ENCODE measurements around the gene POU6F2.

DNA sequence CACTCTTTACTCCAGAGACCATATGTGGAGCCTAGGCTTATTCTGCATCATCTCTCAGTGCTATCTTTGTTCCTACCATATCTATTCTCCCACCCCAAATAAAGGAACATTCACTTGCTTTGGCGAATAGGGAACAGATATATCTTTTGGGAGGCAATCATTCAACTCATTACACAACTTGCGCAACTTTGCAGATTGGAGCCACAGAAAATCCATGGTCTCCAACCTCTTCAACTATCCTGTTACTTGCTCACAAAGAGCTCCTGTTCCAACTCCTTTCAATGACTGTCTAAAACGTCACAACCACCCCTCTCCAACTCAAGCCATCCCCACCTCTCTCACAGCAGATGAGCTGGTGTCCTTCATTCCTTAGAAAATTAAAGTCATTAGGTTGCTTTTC is 203.7 kb downstream of the POU6F2 start:
- TF ChIP-seq, protein P1, sequence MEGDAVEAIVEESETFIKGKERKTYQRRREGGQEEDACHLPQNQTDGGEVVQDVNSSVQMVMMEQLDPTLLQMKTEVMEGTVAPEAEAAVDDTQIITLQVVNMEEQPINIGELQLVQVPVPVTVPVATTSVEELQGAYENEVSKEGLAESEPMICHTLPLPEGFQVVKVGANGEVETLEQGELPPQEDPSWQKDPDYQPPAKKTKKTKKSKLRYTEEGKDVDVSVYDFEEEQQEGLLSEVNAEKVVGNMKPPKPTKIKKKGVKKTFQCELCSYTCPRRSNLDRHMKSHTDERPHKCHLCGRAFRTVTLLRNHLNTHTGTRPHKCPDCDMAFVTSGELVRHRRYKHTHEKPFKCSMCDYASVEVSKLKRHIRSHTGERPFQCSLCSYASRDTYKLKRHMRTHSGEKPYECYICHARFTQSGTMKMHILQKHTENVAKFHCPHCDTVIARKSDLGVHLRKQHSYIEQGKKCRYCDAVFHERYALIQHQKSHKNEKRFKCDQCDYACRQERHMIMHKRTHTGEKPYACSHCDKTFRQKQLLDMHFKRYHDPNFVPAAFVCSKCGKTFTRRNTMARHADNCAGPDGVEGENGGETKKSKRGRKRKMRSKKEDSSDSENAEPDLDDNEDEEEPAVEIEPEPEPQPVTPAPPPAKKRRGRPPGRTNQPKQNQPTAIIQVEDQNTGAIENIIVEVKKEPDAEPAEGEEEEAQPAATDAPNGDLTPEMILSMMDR (IDR thresholded peaks at IDR 0.05 in 2 of 3, conservative IDR thresholded peaks at IDR 0.05 in 1 of 3; ENCODE audit: borderline replicate concordance in 1 of 3, insufficient read depth in 1 of 3, low read depth in 2 of 3, low read length in 2 of 3) = no peak
- no peak for TF ChIP-seq SP1 (IDR thresholded peaks at IDR 0.05; ENCODE audit: low read depth)
- TF ChIP-seq, protein P2, sequence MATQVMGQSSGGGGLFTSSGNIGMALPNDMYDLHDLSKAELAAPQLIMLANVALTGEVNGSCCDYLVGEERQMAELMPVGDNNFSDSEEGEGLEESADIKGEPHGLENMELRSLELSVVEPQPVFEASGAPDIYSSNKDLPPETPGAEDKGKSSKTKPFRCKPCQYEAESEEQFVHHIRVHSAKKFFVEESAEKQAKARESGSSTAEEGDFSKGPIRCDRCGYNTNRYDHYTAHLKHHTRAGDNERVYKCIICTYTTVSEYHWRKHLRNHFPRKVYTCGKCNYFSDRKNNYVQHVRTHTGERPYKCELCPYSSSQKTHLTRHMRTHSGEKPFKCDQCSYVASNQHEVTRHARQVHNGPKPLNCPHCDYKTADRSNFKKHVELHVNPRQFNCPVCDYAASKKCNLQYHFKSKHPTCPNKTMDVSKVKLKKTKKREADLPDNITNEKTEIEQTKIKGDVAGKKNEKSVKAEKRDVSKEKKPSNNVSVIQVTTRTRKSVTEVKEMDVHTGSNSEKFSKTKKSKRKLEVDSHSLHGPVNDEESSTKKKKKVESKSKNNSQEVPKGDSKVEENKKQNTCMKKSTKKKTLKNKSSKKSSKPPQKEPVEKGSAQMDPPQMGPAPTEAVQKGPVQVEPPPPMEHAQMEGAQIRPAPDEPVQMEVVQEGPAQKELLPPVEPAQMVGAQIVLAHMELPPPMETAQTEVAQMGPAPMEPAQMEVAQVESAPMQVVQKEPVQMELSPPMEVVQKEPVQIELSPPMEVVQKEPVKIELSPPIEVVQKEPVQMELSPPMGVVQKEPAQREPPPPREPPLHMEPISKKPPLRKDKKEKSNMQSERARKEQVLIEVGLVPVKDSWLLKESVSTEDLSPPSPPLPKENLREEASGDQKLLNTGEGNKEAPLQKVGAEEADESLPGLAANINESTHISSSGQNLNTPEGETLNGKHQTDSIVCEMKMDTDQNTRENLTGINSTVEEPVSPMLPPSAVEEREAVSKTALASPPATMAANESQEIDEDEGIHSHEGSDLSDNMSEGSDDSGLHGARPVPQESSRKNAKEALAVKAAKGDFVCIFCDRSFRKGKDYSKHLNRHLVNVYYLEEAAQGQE (IDR thresholded peaks at IDR 0.05; ENCODE audit: low read depth) = no peak
- TF ChIP-seq RAD21 (IDR thresholded peaks at IDR 0.05; ENCODE audit: low read depth) = no peak
- TF ChIP-seq ZNF274 (IDR thresholded peaks at IDR 0.05; ENCODE audit: low read depth, low read length) = no peak
- no peak for TF ChIP-seq POLR2AphosphoS5 (IDR thresholded peaks at IDR 0.05; ENCODE audit: low read depth, low read length)
- TF ChIP-seq CEBPB (IDR thresholded peaks at IDR 0.05; ENCODE audit: low read depth) = no peak
- TF ChIP-seq CBX3 (IDR thresholded peaks at IDR 0.05; ENCODE audit: low read depth) = no peak
- no peak for TF ChIP-seq EZH2 (IDR thresholded peaks at IDR 0.05)
- TF ChIP-seq YY1 (IDR thresholded peaks at IDR 0.05; ENCODE audit: extremely low read depth, insufficient replicate concordance, low read depth, low read length) = no peak
- TF ChIP-seq TCF7L2 (IDR thresholded peaks at IDR 0.05; ENCODE audit: borderline replicate concordance, extremely low read depth, insufficient read depth, insufficient read length) = no peak
